GM21526 (cell line): ENCODE results near the gene EFHD2.
"Not testable (repeated sequence)": the region's sequence is repeated elsewhere in the genome, so short reads cannot be mapped to it uniquely, and the experiment has no call there.

ENCODE experiments used
- ATAC-seq: cut with Tn5 transposase; IDR thresholded peaks from one replicate; pipeline ENCODE4 v1.9.1; 2021; ENCODE audit warnings: moderate library complexity; ENCODE audit not compliant: unreplicated experiment, low FRiP score

The EFHD2 gene

GRCh38 chr1:15409388-15410222 lies at the start of gene EFHD2:
EFHD2 (plus strand) TSS chr1:15409888; CDS start chr1:15409972, 84 bp downstream.
- ATAC-seq: peak; percentile 77

- no peak for ATAC-seq
These were observed 49.0 kb upstream of the EFHD2 start for GRCh38 chr1:15360700-15361099.

- ATAC-seq: no peak
These were observed 47.5 kb upstream of the EFHD2 start for GRCh38 chr1:15362096-15362736.

GRCh38 chr1:15362737-15363128 lies 47.0 kb upstream of the EFHD2 start:
- ATAC-seq: no peak

- no peak for ATAC-seq
These were observed 44.9 kb upstream of the EFHD2 start for GRCh38 chr1:15364740-15365139.

- no peak for ATAC-seq
These were observed 40.8 kb upstream of the EFHD2 start for GRCh38 chr1:15368888-15369287.

GRCh38 chr1:15370268-15370667 lies 39.4 kb upstream of the EFHD2 start:
- no peak for ATAC-seq

- no peak for ATAC-seq
These were observed 38.7 kb upstream of the EFHD2 start for GRCh38 chr1:15370781-15371520.

GRCh38 chr1:15371610-15372545 lies 37.8 kb upstream of the EFHD2 start:
- ATAC-seq: no peak

- no peak for ATAC-seq
These were observed 31.0 kb upstream of the EFHD2 start for GRCh38 chr1:15378729-15379128.

- ATAC-seq: not testable (repeated sequence)
These were observed 30.5 kb upstream of the EFHD2 start for GRCh38 chr1:15379151-15379550.

- no peak for ATAC-seq
These were observed 28.8 kb upstream of the EFHD2 start for GRCh38 chr1:15380601-15381508.

GRCh38 chr1:15381805-15382204 lies 27.9 kb upstream of the EFHD2 start:
- ATAC-seq: no peak

- ATAC-seq: no peak
These were observed 26.8 kb upstream of the EFHD2 start for GRCh38 chr1:15382601-15383518.

- ATAC-seq: no peak
These were observed 25.9 kb upstream of the EFHD2 start for GRCh38 chr1:15383810-15384209.

GRCh38 chr1:15384301-15384901 lies 25.3 kb upstream of the EFHD2 start:
- ATAC-seq: peak; percentile 58

- no peak for ATAC-seq
These were observed 24.3 kb upstream of the EFHD2 start for GRCh38 chr1:15385420-15385819.
